Omental fat pad (tissue), 4 donors: Measurements from ENCODE around the gene NDUFB5. TPM values are rescaled to one million over a fixed set of nuclear protein-coding genes. Genes with fewer than 3 reads are reported as not detected.
A peak's percentile ranks its signal among the peaks of the same experiment; 100 is the strongest.

Experiments
- ATAC-seq: fragments of 150-250 bp; one replicate; pipeline ENCODE4 v1.9.1; 2016; ENCODE audit warnings: mild to moderate bottlenecking, moderate library complexity; ENCODE audit not compliant: low FRiP score
- DNase-seq: peaks from one replicate; pipeline ENCODE4 v3.0.0-alpha.2; 2019; ENCODE audit warnings: low spot score
- total RNA-seq, 4 donors: library from RNA; depleted of rRNA; stranded (reverse); fragments of >200 nt; gene quantifications; one replicate each; pipeline ENCODE4 v1.1.0, GENCODE V29; 2016
- TF ChIP-seq, protein P1 (sequence below), 3 donors: fragments of 450-650 bp; IDR thresholded peaks; one replicate each; pipeline ENCODE4 v1.5.1; 2016 to 2017; ENCODE audit warnings: antibody characterized with exemption in 3 of 3, mild to moderate bottlenecking in 3 of 3, moderate library complexity in 2 of 3

Gene NDUFB5
- total RNA-seq, 4 donors from 2014 or later, result 67.3 to 113 (median 106) TPM

GRCh38 chr3:179666030-179666429 is 61.4 kb downstream of the NDUFB5 start:
- no peak for DNase-seq
- TF ChIP-seq, protein P1, sequence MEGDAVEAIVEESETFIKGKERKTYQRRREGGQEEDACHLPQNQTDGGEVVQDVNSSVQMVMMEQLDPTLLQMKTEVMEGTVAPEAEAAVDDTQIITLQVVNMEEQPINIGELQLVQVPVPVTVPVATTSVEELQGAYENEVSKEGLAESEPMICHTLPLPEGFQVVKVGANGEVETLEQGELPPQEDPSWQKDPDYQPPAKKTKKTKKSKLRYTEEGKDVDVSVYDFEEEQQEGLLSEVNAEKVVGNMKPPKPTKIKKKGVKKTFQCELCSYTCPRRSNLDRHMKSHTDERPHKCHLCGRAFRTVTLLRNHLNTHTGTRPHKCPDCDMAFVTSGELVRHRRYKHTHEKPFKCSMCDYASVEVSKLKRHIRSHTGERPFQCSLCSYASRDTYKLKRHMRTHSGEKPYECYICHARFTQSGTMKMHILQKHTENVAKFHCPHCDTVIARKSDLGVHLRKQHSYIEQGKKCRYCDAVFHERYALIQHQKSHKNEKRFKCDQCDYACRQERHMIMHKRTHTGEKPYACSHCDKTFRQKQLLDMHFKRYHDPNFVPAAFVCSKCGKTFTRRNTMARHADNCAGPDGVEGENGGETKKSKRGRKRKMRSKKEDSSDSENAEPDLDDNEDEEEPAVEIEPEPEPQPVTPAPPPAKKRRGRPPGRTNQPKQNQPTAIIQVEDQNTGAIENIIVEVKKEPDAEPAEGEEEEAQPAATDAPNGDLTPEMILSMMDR (IDR thresholded peaks at IDR 0.05), result no peak
- ATAC-seq, result no peak

- TF ChIP-seq, protein P1 (IDR thresholded peaks at IDR 0.05), result no peak
- DNase-seq (no peak), ATAC-seq (no peak)
Measured at GRCh38 chr3:179666436-179667035, 61.9 kb downstream of the NDUFB5 start.

- TF ChIP-seq, protein P1 (IDR thresholded peaks at IDR 0.05), result no peak
- no peak for DNase-seq
- no peak for ATAC-seq
Measured at GRCh38 chr3:179668429-179668828, 63.8 kb downstream of the NDUFB5 start.

DNA sequence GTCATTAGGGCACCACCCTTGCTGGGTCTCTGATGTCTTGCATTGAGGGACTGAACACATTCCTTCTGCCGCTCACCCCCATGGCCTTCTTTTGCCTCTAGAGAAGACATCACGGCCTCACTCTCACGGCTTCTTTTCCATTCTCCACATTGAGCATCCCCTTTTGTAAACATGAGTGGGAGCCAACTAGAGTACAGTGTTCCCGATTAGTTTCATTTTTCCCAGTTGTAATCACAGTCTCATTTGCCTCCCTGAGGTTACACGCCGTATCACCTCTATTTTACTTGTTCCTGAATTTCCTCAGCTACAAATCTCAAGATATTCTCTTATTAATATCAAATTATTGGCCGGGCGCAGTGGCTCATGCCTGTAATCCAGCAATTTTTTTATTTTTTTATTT is 65.7 kb downstream of the NDUFB5 start:
- ATAC-seq (no peak), DNase-seq (no peak)
- TF ChIP-seq, protein P1 (IDR thresholded peaks at IDR 0.05), result no peak

DNA sequence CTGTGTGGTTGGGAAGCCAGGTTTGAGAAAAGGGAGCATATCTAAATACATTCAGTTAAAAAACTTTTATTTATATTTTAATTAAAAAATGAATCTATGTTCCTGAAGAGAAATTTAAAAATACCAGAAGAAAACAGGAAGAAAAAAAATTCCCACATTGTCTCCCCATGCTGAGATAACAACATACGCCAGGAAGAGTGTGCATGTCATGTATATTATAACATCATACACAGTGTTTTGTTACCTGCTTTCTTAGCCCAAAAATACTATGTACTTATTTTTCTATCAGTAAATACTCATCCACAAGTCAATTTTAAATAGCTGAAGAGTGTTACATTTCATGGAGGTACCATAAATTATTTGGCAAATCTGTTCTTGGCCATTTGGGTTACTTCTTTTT is 66.7 kb downstream of the NDUFB5 start:
- DNase-seq, result no peak

GRCh38 chr3:179671747-179672242 is 67.2 kb downstream of the NDUFB5 start:
- TF ChIP-seq, protein P1 (IDR thresholded peaks at IDR 0.05), result no peak
- DNase-seq (no peak), ATAC-seq (peak; percentile 47)

More for the DNA sequence above, 66.7 kb downstream of the NDUFB5 start:
- TF ChIP-seq, protein P1 (IDR thresholded peaks at IDR 0.05), result no peak
- no peak for ATAC-seq

DNA sequence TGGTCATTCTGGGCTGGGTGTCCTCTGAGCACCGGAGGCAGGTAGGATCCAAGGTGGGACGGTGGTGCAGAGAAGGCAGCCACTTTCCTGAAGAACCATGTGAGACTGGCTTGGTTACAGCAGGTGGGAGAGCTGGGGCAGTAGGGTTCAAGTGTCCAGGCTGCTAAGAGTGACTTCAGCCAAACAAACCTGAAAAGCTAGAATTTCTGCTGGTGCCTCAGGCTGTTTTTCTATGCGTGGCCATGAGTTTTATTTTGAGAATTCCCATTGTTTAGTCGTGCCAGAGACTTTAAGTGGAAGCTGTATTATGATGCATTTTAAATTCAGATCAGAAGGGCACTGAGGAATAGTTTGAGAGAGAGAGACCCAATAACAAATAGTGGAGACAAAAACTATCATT is 68.3 kb downstream of the NDUFB5 start:
- DNase-seq (no peak), ATAC-seq (no peak)
- TF ChIP-seq, protein P1 (IDR thresholded peaks at IDR 0.05), result no peak
